ENCODE measurements around the gene EPHA8. TPM values are rescaled to one million over a fixed set of nuclear protein-coding genes. Genes with fewer than 3 reads are reported as not detected.

Gene EPHA8
- total RNA-seq, 1 donor from 2014 or later, result not detected

DNA sequence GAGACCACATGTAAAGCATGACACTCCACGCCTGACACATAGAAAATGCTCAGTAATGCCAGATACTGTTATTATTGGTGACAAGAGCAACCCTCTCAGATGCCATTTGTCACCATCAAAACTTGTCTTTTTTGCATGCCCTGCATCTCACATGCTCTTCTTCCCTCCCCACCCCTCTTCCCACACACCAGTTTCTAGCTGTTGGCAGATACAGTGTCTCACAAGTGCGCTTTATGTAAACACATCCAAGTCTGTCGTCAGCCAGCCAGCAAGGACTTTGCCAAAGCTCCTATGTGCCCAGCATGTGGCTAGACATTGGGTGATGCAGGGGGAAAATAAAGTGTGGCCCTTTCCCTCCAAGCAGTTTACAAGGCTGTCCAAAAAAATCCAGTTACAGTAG, 44.9 kb upstream of the EPHA8 start:
- H3K27ac Mint-ChIP-seq, result no peak overlapping the region
- Histone ChIP-seq H3K27ac (no peak overlapping the region), H3K9me3 (ENCODE audit: low read depth) (no peaks in the 10 kb centered on the region), H2AFZ (replicated peaks) (no peak overlapping the region), H3F3A (ENCODE audit: low read depth) (no peaks in the 10 kb centered on the region), H3K4me1 (no peaks in the 10 kb centered on the region), H3K4me2 (no peak overlapping the region), H3K36me3 (no peaks in the 10 kb centered on the region), H3K79me2 (ENCODE audit: low read depth) (no peaks in the 10 kb centered on the region), H3K9ac (no peak overlapping the region), H3K27me3 (no peaks in the 10 kb centered on the region), H4K20me1 (ENCODE audit: low read depth) (no peaks in the 10 kb centered on the region), H3K4me3 (no peak overlapping the region)
- DNase-seq (ENCODE audit: low spot score), result no peak
- H3K4me1 Mint-ChIP-seq, result no peaks in the 10 kb centered on the region
- H3K27me3 Mint-ChIP-seq (ENCODE audit: insufficient read depth, low read depth), result peaks cover 2% of the 10 kb centered on the region
- peaks cover 31% of the 10 kb centered on the region for H3K36me3 Mint-ChIP-seq
- no peaks in the 10 kb centered on the region for H3K9me3 Mint-ChIP-seq
- no peak overlapping the region for H3K4me3 Mint-ChIP-seq
- TF ChIP-seq EZH2 (IDR thresholded peaks at IDR 0.05) (no peak), EZH2phosphoT487 (IDR thresholded peaks at IDR 0.05) (no peak)
- TF ChIP-seq, protein P1, sequence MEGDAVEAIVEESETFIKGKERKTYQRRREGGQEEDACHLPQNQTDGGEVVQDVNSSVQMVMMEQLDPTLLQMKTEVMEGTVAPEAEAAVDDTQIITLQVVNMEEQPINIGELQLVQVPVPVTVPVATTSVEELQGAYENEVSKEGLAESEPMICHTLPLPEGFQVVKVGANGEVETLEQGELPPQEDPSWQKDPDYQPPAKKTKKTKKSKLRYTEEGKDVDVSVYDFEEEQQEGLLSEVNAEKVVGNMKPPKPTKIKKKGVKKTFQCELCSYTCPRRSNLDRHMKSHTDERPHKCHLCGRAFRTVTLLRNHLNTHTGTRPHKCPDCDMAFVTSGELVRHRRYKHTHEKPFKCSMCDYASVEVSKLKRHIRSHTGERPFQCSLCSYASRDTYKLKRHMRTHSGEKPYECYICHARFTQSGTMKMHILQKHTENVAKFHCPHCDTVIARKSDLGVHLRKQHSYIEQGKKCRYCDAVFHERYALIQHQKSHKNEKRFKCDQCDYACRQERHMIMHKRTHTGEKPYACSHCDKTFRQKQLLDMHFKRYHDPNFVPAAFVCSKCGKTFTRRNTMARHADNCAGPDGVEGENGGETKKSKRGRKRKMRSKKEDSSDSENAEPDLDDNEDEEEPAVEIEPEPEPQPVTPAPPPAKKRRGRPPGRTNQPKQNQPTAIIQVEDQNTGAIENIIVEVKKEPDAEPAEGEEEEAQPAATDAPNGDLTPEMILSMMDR (IDR thresholded peaks at IDR 0.05), result no peak

DNA sequence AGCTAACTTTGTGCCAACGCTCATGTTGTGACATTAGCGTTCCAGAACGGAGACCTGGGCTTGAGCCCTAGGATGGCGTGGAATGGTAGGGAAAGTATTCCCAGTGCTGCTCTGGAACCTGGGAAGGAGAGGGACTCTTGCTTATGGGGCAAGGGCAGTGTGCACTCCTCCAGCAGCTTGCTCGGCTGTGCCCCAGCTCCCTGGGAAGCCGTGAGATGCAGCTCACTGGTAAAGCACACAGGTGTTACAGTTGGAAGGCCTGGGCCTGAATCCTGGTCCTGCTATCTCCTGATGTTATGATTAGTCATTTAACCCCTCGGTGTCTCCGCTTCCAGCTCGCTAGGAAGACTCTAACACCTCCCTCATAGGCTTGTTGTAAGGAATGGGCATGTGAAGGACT, 42.4 kb upstream of the EPHA8 start:
- H3K4me1 Mint-ChIP-seq, result no peaks in the 10 kb centered on the region
- Histone ChIP-seq H3K4me2 (no peak overlapping the region), H3F3A (ENCODE audit: low read depth) (no peaks in the 10 kb centered on the region), H4K20me1 (ENCODE audit: low read depth) (no peaks in the 10 kb centered on the region), H3K4me1 (no peaks in the 10 kb centered on the region), H3K36me3 (no peaks in the 10 kb centered on the region), H3K27ac (no peak overlapping the region), H3K27me3 (no peaks in the 10 kb centered on the region), H3K9ac (no peak overlapping the region), H3K79me2 (ENCODE audit: low read depth) (no peaks in the 10 kb centered on the region), H3K9me3 (ENCODE audit: low read depth) (no peaks in the 10 kb centered on the region), H3K4me3 (no peak overlapping the region), H2AFZ (replicated peaks) (no peak overlapping the region)
- H3K27me3 Mint-ChIP-seq (ENCODE audit: insufficient read depth, low read depth), result peaks cover 2% of the 10 kb centered on the region
- H3K9me3 Mint-ChIP-seq, result no peaks in the 10 kb centered on the region
- TF ChIP-seq EZH2phosphoT487 (IDR thresholded peaks at IDR 0.05), result no peak
- no peak for TF ChIP-seq EZH2 (IDR thresholded peaks at IDR 0.05)
- TF ChIP-seq, protein P1 (IDR thresholded peaks at IDR 0.05), result no peak
- H3K4me3 Mint-ChIP-seq, result no peak overlapping the region
- H3K36me3 Mint-ChIP-seq, result peaks cover 20% of the 10 kb centered on the region
- H3K27ac Mint-ChIP-seq, result no peak overlapping the region
- no peak for DNase-seq (ENCODE audit: low spot score)

DNA sequence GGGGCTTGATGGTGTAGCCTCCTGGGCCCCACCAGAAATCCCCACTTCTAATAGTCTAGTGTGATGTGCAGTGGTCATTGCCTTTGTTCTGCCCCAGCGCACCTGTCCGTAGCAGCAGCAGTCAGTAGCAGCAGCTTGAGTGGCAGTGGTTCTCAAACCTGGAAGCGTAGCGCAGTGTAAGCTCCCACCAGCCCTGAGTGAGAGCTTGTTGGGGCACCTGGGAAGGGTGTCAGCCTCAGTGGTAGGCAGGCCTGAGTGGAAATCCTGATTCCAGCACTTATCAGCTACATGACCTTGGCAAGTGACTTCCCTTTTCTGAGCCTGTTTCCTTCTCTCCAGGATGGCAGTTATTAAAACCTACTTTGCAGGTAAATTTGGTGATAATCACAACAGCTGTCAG, 41.6 kb upstream of the EPHA8 start:
- H4K20me1 ChIP-seq (ENCODE audit: low read depth), result no peaks in the 10 kb centered on the region
- no peaks in the 10 kb centered on the region for H3K27me3 ChIP-seq
- TF ChIP-seq EZH2phosphoT487 (IDR thresholded peaks at IDR 0.05), result no peak
- no peak for TF ChIP-seq EZH2 (IDR thresholded peaks at IDR 0.05)
- TF ChIP-seq, protein P1 (IDR thresholded peaks at IDR 0.05), result no peak
- no peaks in the 10 kb centered on the region for H3K4me1 Mint-ChIP-seq
- H3K9me3 ChIP-seq (ENCODE audit: low read depth), result no peaks in the 10 kb centered on the region
- H3K27ac ChIP-seq, result no peak overlapping the region
- no peak overlapping the region for H3K4me3 ChIP-seq
- H3K9me3 Mint-ChIP-seq, result no peaks in the 10 kb centered on the region
- H3K36me3 Mint-ChIP-seq, result peaks cover 16% of the 10 kb centered on the region
- no peaks in the 10 kb centered on the region for H3K36me3 ChIP-seq
- no peak overlapping the region for H3K4me2 ChIP-seq
- no peak for DNase-seq (ENCODE audit: low spot score)
- H3K27ac Mint-ChIP-seq, result no peak overlapping the region
- no peaks in the 10 kb centered on the region for H3K79me2 ChIP-seq (ENCODE audit: low read depth)
- no peak overlapping the region for H2AFZ ChIP-seq (replicated peaks)
- no peak overlapping the region for H3K9ac ChIP-seq
- no peaks in the 10 kb centered on the region for H3K4me1 ChIP-seq
- H3K27me3 Mint-ChIP-seq (ENCODE audit: insufficient read depth, low read depth), result peaks cover 2% of the 10 kb centered on the region
- H3F3A ChIP-seq (ENCODE audit: low read depth), result no peaks in the 10 kb centered on the region
- no peak overlapping the region for H3K4me3 Mint-ChIP-seq
